Measurements from ENCODE around the gene CSMD2. TPM values are rescaled to one million over a fixed set of nuclear protein-coding genes. Genes with fewer than 3 reads are reported as not detected.

CSMD2 gene
- total RNA-seq, 1 donor from 2014 or later = 0.98 TPM

DNA sequence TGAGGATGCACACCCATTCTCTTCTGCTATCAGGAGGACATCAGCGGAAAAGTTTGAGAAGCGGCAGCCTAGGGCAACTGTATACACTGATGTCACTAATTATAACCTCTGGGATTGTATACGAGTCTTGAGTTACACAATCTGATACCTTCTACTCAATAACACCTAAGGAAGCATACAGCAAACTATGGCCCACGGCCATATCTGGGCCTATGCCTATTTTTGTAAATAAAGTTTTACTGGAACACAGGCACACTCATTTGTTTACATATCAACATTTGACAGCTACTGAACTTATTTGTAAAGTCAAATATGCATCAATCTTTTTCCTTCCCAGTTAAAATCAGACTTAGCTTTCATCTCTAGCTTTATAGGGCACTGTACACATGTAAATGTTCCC is 505.4 kb downstream of the CSMD2 start:
- DNase-seq (ENCODE audit: low read depth) = no peak
- no peak for TF ChIP-seq CTCF (conservative IDR thresholded peaks at IDR 0.05; ENCODE audit: low read depth, low read length)
- H3K4me3 ChIP-seq (ENCODE audit: low read depth, low read length) = no peak overlapping the region

- DNase-seq (ENCODE audit: low read depth) = no peak
- no peak for TF ChIP-seq CTCF (conservative IDR thresholded peaks at IDR 0.05; ENCODE audit: low read depth, low read length)
- H3K4me3 ChIP-seq (ENCODE audit: low read depth, low read length) = no peak overlapping the region
Measured at GRCh38 chr1:33657833-33658232, 507.2 kb downstream of the CSMD2 start.

DNA sequence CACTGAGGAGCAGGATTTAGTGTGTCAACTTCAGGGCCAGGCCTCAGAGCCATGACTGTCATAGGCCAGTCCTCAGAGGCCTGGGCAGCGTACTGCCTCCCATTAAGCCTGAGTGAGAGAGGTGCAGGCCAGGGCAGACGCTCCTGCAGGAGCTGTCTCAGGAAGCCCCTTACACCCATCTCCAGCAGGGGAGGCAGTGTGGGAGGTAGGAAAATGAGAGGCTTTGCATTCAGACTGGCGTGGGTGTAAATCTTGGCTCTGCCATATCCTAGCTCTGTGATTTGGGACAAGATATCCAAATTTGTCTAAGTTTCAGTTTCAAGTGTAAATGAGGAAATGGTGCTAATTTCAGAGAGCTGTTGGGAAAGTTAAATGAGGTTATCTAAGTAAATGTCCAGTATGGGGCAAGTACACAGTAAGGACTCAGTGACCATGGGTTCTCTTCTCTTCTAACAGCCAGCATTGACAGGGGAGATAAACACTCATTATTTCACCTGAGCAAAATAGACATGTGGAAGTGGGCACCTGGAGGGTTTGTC is 508.5 kb downstream of the CSMD2 start:
- TF ChIP-seq CTCF (conservative IDR thresholded peaks at IDR 0.05; ENCODE audit: low read depth, low read length) = no peak
- no peak overlapping the region for H3K4me3 ChIP-seq (ENCODE audit: low read depth, low read length)
- DNase-seq (ENCODE audit: low read depth) = no peak

GRCh38 chr1:33655496-33655895 is 509.5 kb downstream of the CSMD2 start:
- no peak overlapping the region for H3K4me3 ChIP-seq (ENCODE audit: low read depth, low read length)
- no peak for TF ChIP-seq CTCF (conservative IDR thresholded peaks at IDR 0.05; ENCODE audit: low read depth, low read length)
- DNase-seq (ENCODE audit: low read depth) = no peak

DNA sequence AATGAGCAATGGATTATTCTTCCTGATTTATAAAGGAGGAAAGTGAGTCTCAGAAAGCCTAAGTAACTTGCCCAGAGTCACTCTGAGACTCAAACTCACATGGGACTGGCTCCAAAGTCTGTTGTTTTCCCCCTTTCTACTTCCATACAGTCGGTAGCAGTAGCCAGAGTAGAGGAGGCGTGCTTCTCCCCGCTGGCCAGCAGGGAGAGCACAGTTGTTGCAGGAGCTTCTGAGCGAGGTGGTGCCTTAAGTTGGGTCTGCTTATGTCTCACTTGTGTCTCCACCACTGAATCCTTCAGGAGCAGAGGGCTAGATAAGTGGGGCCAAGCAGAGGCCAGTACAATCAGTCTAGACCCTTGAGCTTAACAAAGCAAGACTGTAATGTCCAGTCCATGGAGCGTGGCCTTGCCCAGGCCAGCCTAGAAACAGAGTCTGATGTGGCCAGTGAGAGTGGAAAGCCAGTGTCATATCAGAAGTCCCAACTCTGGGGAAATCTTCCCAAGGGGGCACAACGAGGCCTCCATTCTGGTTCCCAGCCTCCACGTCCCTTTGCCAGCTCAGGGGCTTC is 510.7 kb downstream of the CSMD2 start:
- no peak for DNase-seq (ENCODE audit: low read depth)
- TF ChIP-seq CTCF (conservative IDR thresholded peaks at IDR 0.05; ENCODE audit: low read depth, low read length) = peak; percentile 44
- H3K4me3 ChIP-seq (ENCODE audit: low read depth, low read length) = no peak overlapping the region

GRCh38 chr1:33653226-33653625 is 511.8 kb downstream of the CSMD2 start:
- no peak overlapping the region for H3K4me3 ChIP-seq (ENCODE audit: low read depth, low read length)
- DNase-seq (ENCODE audit: low read depth) = no peak
- no peak for TF ChIP-seq CTCF (conservative IDR thresholded peaks at IDR 0.05; ENCODE audit: low read depth, low read length)

GRCh38 chr1:33650708-33651107 is 514.3 kb downstream of the CSMD2 start:
- no peak overlapping the region for H3K4me3 ChIP-seq (ENCODE audit: low read depth, low read length)
- TF ChIP-seq CTCF (conservative IDR thresholded peaks at IDR 0.05; ENCODE audit: low read depth, low read length) = no peak
- no peak for DNase-seq (ENCODE audit: low read depth)
